ENCODE data around the gene GAREM1. TPM values are rescaled to one million over a fixed set of nuclear protein-coding genes. Genes with fewer than 3 reads are reported as not detected.

GAREM1 gene
- total RNA-seq, result 1 to 10 TPM; 1.7 to 7.5 TPM
- 1 to 10 TPM; 1.5 to 2.3 TPM for polyA plus RNA-seq

- Histone ChIP-seq H3K9me3 (ENCODE audit: control insufficient read depth in 4 of 4, low read length in 3 of 4) (no peaks in the 10 kb centered on the region), H3K9ac (ENCODE audit: low read depth in 1 of 2, low read length in 2 of 2) (peak within 1 kb of the TSS; percentile 43 to 89), H3K27me3 (ENCODE audit: control insufficient read depth in 4 of 4, insufficient read depth in 4 of 4, low read length in 3 of 4) (no peaks in the 10 kb centered on the region), H3K36me3 (ENCODE audit: control insufficient read depth in 4 of 4, insufficient read depth in 3 of 4, low read depth in 1 of 4, low read length in 3 of 4) (no peaks in the 10 kb centered on the region), H3K4me1 (ENCODE audit: control insufficient read depth in 4 of 4, insufficient read depth in 4 of 4, low read length in 3 of 4) (peaks cover 0 to 19% (median 15%) of the 10 kb centered on the region in 4 donors), H3K4me3 (ENCODE audit: low read depth in 1 of 3, low read length in 3 of 3) (peak within 1 kb of the TSS; percentile 67 to 97 (median 91)), H3K27ac (ENCODE audit: low read depth in 1 of 2, low read length in 2 of 2) (peak within 1 kb of the TSS; percentile 82 to 90)
- peak; percentile 83 for DNase-seq (ENCODE audit: low spot score)
- WGBS, result under 1% methylated on average over 82 of the region's 82 CpGs
- TF ChIP-seq EGR1 (IDR thresholded peaks at IDR 0.05; ENCODE audit: low read depth in 2 of 2) (peak in 1 of 2 donors; percentile 46), NR2F2 (IDR thresholded peaks at IDR 0.05) (no peak), GABPA (IDR thresholded peaks at IDR 0.05 in 1 of 2, conservative IDR thresholded peaks at IDR 0.05 in 1 of 2) (no peak), JUND (IDR thresholded peaks at IDR 0.05) (no peak), ZBTB33 (IDR thresholded peaks at IDR 0.05) (no peak), SP1 (IDR thresholded peaks at IDR 0.05) (no peak), HNF4G (IDR thresholded peaks at IDR 0.05) (no peak), TAF1 (conservative IDR thresholded peaks at IDR 0.05) (peak; percentile 85), CTCF (IDR thresholded peaks at IDR 0.05; ENCODE audit: low read depth, low read length, missing input control) (peak; percentile 83), FOXA1 (IDR thresholded peaks at IDR 0.05) (peak; percentile 10), RAD21 (IDR thresholded peaks at IDR 0.05) (peak; percentile 74 to 77), ATF3 (IDR thresholded peaks at IDR 0.05) (no peak), FOXA2 (IDR thresholded peaks at IDR 0.05) (no peak), RXRA (IDR thresholded peaks at IDR 0.05) (peak in 1 of 2 donors; percentile 6), YY1 (IDR thresholded peaks at IDR 0.05) (peak; percentile 81), HNF4A (conservative IDR thresholded peaks at IDR 0.05) (no peak)
- TF ChIP-seq, protein P1, sequence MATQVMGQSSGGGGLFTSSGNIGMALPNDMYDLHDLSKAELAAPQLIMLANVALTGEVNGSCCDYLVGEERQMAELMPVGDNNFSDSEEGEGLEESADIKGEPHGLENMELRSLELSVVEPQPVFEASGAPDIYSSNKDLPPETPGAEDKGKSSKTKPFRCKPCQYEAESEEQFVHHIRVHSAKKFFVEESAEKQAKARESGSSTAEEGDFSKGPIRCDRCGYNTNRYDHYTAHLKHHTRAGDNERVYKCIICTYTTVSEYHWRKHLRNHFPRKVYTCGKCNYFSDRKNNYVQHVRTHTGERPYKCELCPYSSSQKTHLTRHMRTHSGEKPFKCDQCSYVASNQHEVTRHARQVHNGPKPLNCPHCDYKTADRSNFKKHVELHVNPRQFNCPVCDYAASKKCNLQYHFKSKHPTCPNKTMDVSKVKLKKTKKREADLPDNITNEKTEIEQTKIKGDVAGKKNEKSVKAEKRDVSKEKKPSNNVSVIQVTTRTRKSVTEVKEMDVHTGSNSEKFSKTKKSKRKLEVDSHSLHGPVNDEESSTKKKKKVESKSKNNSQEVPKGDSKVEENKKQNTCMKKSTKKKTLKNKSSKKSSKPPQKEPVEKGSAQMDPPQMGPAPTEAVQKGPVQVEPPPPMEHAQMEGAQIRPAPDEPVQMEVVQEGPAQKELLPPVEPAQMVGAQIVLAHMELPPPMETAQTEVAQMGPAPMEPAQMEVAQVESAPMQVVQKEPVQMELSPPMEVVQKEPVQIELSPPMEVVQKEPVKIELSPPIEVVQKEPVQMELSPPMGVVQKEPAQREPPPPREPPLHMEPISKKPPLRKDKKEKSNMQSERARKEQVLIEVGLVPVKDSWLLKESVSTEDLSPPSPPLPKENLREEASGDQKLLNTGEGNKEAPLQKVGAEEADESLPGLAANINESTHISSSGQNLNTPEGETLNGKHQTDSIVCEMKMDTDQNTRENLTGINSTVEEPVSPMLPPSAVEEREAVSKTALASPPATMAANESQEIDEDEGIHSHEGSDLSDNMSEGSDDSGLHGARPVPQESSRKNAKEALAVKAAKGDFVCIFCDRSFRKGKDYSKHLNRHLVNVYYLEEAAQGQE (IDR thresholded peaks at IDR 0.05), result peak; percentile 82
- TF ChIP-seq, protein P2, sequence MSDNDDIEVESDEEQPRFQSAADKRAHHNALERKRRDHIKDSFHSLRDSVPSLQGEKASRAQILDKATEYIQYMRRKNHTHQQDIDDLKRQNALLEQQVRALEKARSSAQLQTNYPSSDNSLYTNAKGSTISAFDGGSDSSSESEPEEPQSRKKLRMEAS (IDR thresholded peaks at IDR 0.05), result no peak
These were observed at the start of gene GAREM1 for GRCh38 chr18:32470714-32471633. TSS of gene GAREM1 (minus strand) at chr18:32470882. CDS start at chr18:32470428, 454 bp downstream.
